HEK293 (cell line): ENCODE measurements around the gene HIKESHI.

ENCODE experiments used
- CTCF ChIP-seq: fragments of 450-650 bp; formaldehyde crosslinking; IDR thresholded peaks from 2 replicates; pipeline ENCODE4 v1.5.1; 2016; ENCODE audit warnings: missing biosample characterization, missing genetic modification characterization
- KLF9 ChIP-seq: fragments of 450-650 bp; formaldehyde crosslinking; IDR thresholded peaks from 2 replicates; pipeline ENCODE4 v1.5.1; 2016; ENCODE audit warnings: missing biosample characterization, missing genetic modification characterization, low read depth
- REPIN1 ChIP-seq: fragments of 450-650 bp; formaldehyde crosslinking; IDR thresholded peaks from 2 replicates; pipeline ENCODE4 v1.5.1; 2017; ENCODE audit warnings: missing biosample characterization, missing genetic modification characterization, low read depth
- TSHZ1 ChIP-seq: fragments of 450-650 bp; formaldehyde crosslinking; IDR thresholded peaks from 2 replicates; pipeline ENCODE4 v1.5.1; 2016; ENCODE audit warnings: missing biosample characterization, missing genetic modification characterization, borderline replicate concordance
- ZBTB21 ChIP-seq: fragments of 450-650 bp; formaldehyde crosslinking; IDR thresholded peaks from 2 replicates; pipeline ENCODE4 v1.5.1; 2017; ENCODE audit warnings: missing biosample characterization, missing genetic modification characterization
- ZBTB7A ChIP-seq: fragments of 450-650 bp; formaldehyde crosslinking; IDR thresholded peaks from 2 replicates; pipeline ENCODE4 v1.5.1; 2016; ENCODE audit warnings: low read depth, missing biosample characterization, missing genetic modification characterization
- ZNF121 ChIP-seq: fragments of 450-650 bp; formaldehyde crosslinking; IDR thresholded peaks from 2 replicates; pipeline ENCODE4 v1.5.1; 2016; ENCODE audit warnings: missing biosample characterization, missing genetic modification characterization
- ZNF274 ChIP-seq, 2 experiments: fragments of 200-500 bp in 1 of 2; fragments of 450-650 bp in 1 of 2; sonication (Bioruptor generic) in 1 of 2; formaldehyde crosslinking in 1 of 2; IDR thresholded peaks; 2 replicates each; pipeline versions ENCODE4 v1.5.1 to v1.6.1; 2014 to 2016; ENCODE audit warnings: borderline replicate concordance in 1 of 2, inconsistent platforms in 1 of 2, low read length in 1 of 2, missing biosample characterization in 1 of 2, missing genetic modification characterization in 1 of 2
- ZNF488 ChIP-seq: fragments of 450-650 bp; formaldehyde crosslinking; IDR thresholded peaks from 2 replicates; pipeline ENCODE4 v1.5.1; 2016; ENCODE audit warnings: missing biosample characterization, missing genetic modification characterization
- ZNF521 ChIP-seq: fragments of 450-650 bp; formaldehyde crosslinking; IDR thresholded peaks from 2 replicates; pipeline ENCODE4 v1.5.1; 2017; ENCODE audit warnings: missing biosample characterization, mild to moderate bottlenecking, missing genetic modification characterization
- ZNF596 ChIP-seq: fragments of 450-650 bp; IDR thresholded peaks from 2 replicates; pipeline ENCODE4 v1.5.0; 2018; ENCODE audit warnings: missing biosample characterization, mild to moderate bottlenecking, missing genetic modification characterization, moderate library complexity
- ZNF624 ChIP-seq: fragments of 450-650 bp; formaldehyde crosslinking; IDR thresholded peaks from 2 replicates; pipeline ENCODE4 v1.5.1; 2017; ENCODE audit warnings: missing biosample characterization, missing genetic modification characterization
- ZNF777 ChIP-seq: fragments of 450-650 bp; formaldehyde crosslinking; IDR thresholded peaks from 2 replicates; pipeline ENCODE4 v1.5.1; 2017; ENCODE audit warnings: missing biosample characterization, missing genetic modification characterization, borderline replicate concordance
- ZNF785 ChIP-seq: fragments of 450-650 bp; formaldehyde crosslinking; IDR thresholded peaks from 2 replicates; pipeline ENCODE4 v1.5.1; 2016; ENCODE audit warnings: missing biosample characterization, missing genetic modification characterization

GRCh38 chr11:86279747-86280146, 22.3 kb upstream of the HIKESHI start:
- no peak for TF ChIP-seq ZNF777 (tag by site-specific recombination)
- TF ChIP-seq CTCF: no peak
- TF ChIP-seq TSHZ1 (tag by site-specific recombination): no peak
- TF ChIP-seq KLF9 (tag by site-specific recombination): no peak
- no peak for TF ChIP-seq ZNF785 (tag by site-specific recombination)
- TF ChIP-seq ZNF488: no peak
- TF ChIP-seq ZBTB7A: no peak
- no peak for TF ChIP-seq ZNF624
- no peak for TF ChIP-seq ZNF121 (tag by site-specific recombination)
- no peak for TF ChIP-seq REPIN1 (tag by site-specific recombination)
- TF ChIP-seq ZNF521 (tag by site-specific recombination): no peak
- no peak for TF ChIP-seq ZNF596
- TF ChIP-seq ZNF274 (IDR thresholded peaks at IDR 0.05; ENCODE audit: low read length): no peak
- TF ChIP-seq ZNF274 (tag by site-specific recombination; IDR thresholded peaks at IDR 0.05; ENCODE audit: borderline replicate concordance): no peak
- no peak for TF ChIP-seq ZBTB21 (tag by site-specific recombination)
